Parathyroid adenoma (tissue), 2 donors: ENCODE data around the gene CCDC74A.
"Not testable (repeated sequence)": the region's sequence is repeated elsewhere in the genome, so short reads cannot be mapped to it uniquely, and the experiment has no call there.

Experiments used
- H2AFZ ChIP-seq: fragments of 300-600 bp; sonication (generic); one replicate; pipeline ENCODE4 v1.7.0; 2017; ENCODE audit warnings: antibody characterized with exemption, mild to moderate bottlenecking
- H3K27ac ChIP-seq: fragments of 300-600 bp; sonication (generic); one replicate; pipeline ENCODE4 v1.7.0; 2017
- H3K27me3 ChIP-seq: fragments of 300-600 bp; sonication (generic); one replicate; pipeline ENCODE4 v1.7.0; 2017; ENCODE audit warnings: low read length; ENCODE audit not compliant: control insufficient read depth, insufficient read depth
- H3K36me3 ChIP-seq: fragments of 300-600 bp; sonication (generic); one replicate; pipeline ENCODE4 v1.7.0; 2017; ENCODE audit warnings: low read length; ENCODE audit not compliant: control insufficient read depth, insufficient read depth
- H3K4me1 ChIP-seq: fragments of 300-600 bp; sonication (generic); one replicate; pipeline ENCODE4 v1.7.0; 2017; ENCODE audit warnings: control low read depth
- H3K4me2 ChIP-seq: fragments of 300-600 bp; sonication (generic); one replicate; pipeline ENCODE4 v1.7.0; 2017; ENCODE audit warnings: low read length
- H3K4me3 ChIP-seq: fragments of 300-600 bp; sonication (generic); one replicate; pipeline ENCODE4 v1.7.0; 2017; ENCODE audit warnings: low read depth, low read length
- H3K79me2 ChIP-seq: fragments of 300-600 bp; sonication (generic); one replicate; pipeline ENCODE4 v1.7.0; 2017; ENCODE audit warnings: control low read depth
- H3K9ac ChIP-seq: fragments of 300-600 bp; sonication (generic); one replicate; pipeline ENCODE4 v1.7.0; 2017; ENCODE audit warnings: mild to moderate bottlenecking
- H3K9me3 ChIP-seq: fragments of 300-600 bp; sonication (generic); one replicate; pipeline ENCODE4 v1.7.0; 2017; ENCODE audit warnings: low read length; ENCODE audit not compliant: control insufficient read depth
- CTCF ChIP-seq: fragments of 300-600 bp; sonication (generic); IDR thresholded peaks from one replicate; pipeline ENCODE4 v1.7.0; 2017; ENCODE audit warnings: antibody characterized with exemption, mild to moderate bottlenecking
- donor health status: primary hyperparathyroidism.

Gene CCDC74A

GRCh38 chr2:131493199-131493968, 34.3 kb upstream of the CCDC74A start:
- no peak for TF ChIP-seq CTCF
- H3K9me3 ChIP-seq = no peaks in the 10 kb centered on the region
- H3K27me3 ChIP-seq = no peaks in the 10 kb centered on the region
- H3K27ac ChIP-seq = peak overlapping the region; percentile 76
- no peaks in the 10 kb centered on the region for H3K36me3 ChIP-seq
- H2AFZ ChIP-seq = peak overlapping the region; percentile 98
- H3K4me2 ChIP-seq = peak overlapping the region; percentile 87
- peak overlapping the region; percentile 61 for H3K9ac ChIP-seq
- peaks cover 6% of the 10 kb centered on the region for H3K4me1 ChIP-seq
- peaks cover 24% of the 10 kb centered on the region for H3K79me2 ChIP-seq
- H3K4me3 ChIP-seq = peak overlapping the region; percentile 88

- H3K27ac ChIP-seq, H3K4me2 ChIP-seq: not testable (repeated sequence)
Measured at GRCh38 chr2:131495506-131495905, 32.2 kb upstream of the CCDC74A start.

GRCh38 chr2:131498321-131498973, 29.2 kb upstream of the CCDC74A start:
- not testable (repeated sequence) for H3K36me3 ChIP-seq, H3K9me3 ChIP-seq

More at GRCh38 chr2:131495506-131495905, 32.2 kb upstream of the CCDC74A start:
- H3K27me3 ChIP-seq, H3K4me1 ChIP-seq, H3K9ac ChIP-seq, H3K36me3 ChIP-seq, H3K4me3 ChIP-seq, H3K9me3 ChIP-seq, H2AFZ ChIP-seq: not testable (repeated sequence)
- H3K79me2 ChIP-seq = peaks cover 18% of the 10 kb centered on the region

GRCh38 chr2:131503587-131503986, 24.1 kb upstream of the CCDC74A start:
- not testable (repeated sequence) for H3K36me3 ChIP-seq, H3K4me2 ChIP-seq, H3K4me1 ChIP-seq, H3K9me3 ChIP-seq, H3K4me3 ChIP-seq, H2AFZ ChIP-seq, H3K27ac ChIP-seq, H3K79me2 ChIP-seq, H3K27me3 ChIP-seq, H3K9ac ChIP-seq

More at GRCh38 chr2:131498321-131498973, 29.2 kb upstream of the CCDC74A start:
- not testable (repeated sequence) for H3K4me3 ChIP-seq, H3K4me1 ChIP-seq, H3K27ac ChIP-seq, H3K27me3 ChIP-seq, H3K79me2 ChIP-seq, H3K9ac ChIP-seq, H2AFZ ChIP-seq, H3K4me2 ChIP-seq

GRCh38 chr2:131504082-131504750, 23.5 kb upstream of the CCDC74A start:
- H3K9me3 ChIP-seq, H3K9ac ChIP-seq, H3K36me3 ChIP-seq: not testable (repeated sequence)

GRCh38 chr2:131509615-131510014, 18.1 kb upstream of the CCDC74A start:
- Histone ChIP-seq H3K27me3 (no peaks in the 10 kb centered on the region), H3K9ac (no peak overlapping the region), H2AFZ (no peak overlapping the region), H3K27ac (no peak overlapping the region), H3K79me2 (no peaks in the 10 kb centered on the region), H3K4me2 (no peak overlapping the region), H3K4me3 (no peak overlapping the region), H3K9me3 (no peaks in the 10 kb centered on the region), H3K36me3 (no peaks in the 10 kb centered on the region), H3K4me1 (no peaks in the 10 kb centered on the region)
- no peak for TF ChIP-seq CTCF

More at GRCh38 chr2:131504082-131504750, 23.5 kb upstream of the CCDC74A start:
- not testable (repeated sequence) for H3K4me2 ChIP-seq, H3K79me2 ChIP-seq, H3K27ac ChIP-seq, H3K27me3 ChIP-seq, H3K4me3 ChIP-seq, H3K4me1 ChIP-seq, H2AFZ ChIP-seq

GRCh38 chr2:131511291-131511968, 16.3 kb upstream of the CCDC74A start:
- H3K27me3 ChIP-seq, H3K4me3 ChIP-seq, H2AFZ ChIP-seq, H3K9me3 ChIP-seq, H3K4me1 ChIP-seq, H3K9ac ChIP-seq, H3K4me2 ChIP-seq, H3K79me2 ChIP-seq, H3K27ac ChIP-seq, H3K36me3 ChIP-seq: not testable (repeated sequence)

- not testable (repeated sequence) for H3K4me1 ChIP-seq, H2AFZ ChIP-seq, H3K4me2 ChIP-seq, H3K9ac ChIP-seq, H3K27ac ChIP-seq, H3K9me3 ChIP-seq, H3K27me3 ChIP-seq, H3K79me2 ChIP-seq, H3K36me3 ChIP-seq, H3K4me3 ChIP-seq
Measured at GRCh38 chr2:131511969-131512870, 15.5 kb upstream of the CCDC74A start.
